Stimulated activated CD4-positive, alpha-beta T cell treated with anti-CD3 and anti-CD28 coated beads, TNF-alpha, amount 100 ng/mL, for 1 hour (primary cell): ENCODE data around the gene MT1X.

Source experiments
- DNase-seq, 3 donors: peaks; one replicate each; pipeline ENCODE4 v3.0.0-alpha.2; 2020; ENCODE audit warnings: low read depth in 3 of 3, low spot score in 1 of 3

Gene MT1X

DNA sequence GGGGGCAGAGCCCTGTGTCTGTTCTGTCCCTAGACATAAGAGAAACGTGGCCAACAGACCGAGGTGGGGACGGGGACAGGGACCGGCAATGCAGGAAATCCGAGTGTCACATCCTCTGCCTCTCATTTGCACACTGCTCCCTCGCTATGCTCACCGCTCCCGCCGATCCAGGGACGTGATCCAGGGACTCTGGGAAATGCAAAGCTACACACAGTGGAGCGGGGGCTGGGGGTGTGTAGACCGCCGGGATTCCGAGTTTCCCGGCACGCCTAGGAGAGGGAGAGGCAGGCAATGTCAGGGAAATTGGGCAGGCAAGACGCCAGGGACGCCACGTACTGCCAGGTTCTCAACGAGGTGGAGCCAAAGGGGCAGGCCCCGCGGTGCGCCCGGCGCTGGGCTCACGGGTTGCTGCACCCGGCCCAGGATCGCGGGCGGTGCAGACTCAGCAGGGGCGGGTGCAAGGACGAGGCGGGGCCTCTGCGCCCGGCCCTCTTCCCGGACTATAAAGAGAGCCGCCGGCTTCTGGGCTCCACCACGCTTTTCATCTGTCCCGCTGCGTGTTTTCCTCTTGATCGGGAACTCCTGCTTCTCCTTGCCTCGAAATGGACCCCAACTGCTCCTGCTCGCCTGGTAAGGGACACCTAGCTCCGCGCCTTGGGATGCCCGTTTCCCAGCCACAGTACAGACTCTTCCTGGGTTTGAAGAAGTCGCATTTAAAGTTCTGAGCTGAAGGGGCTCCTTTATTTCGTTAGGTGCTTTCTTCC lies at the start of gene MT1X:
Gene MT1X (plus strand): TSS at position 532 of the 764 bp plus-strand sequence. CDS start 71 bp downstream, at position 603.
- DNase-seq = peak; percentile 57 to 87 (median 78)

DNA sequence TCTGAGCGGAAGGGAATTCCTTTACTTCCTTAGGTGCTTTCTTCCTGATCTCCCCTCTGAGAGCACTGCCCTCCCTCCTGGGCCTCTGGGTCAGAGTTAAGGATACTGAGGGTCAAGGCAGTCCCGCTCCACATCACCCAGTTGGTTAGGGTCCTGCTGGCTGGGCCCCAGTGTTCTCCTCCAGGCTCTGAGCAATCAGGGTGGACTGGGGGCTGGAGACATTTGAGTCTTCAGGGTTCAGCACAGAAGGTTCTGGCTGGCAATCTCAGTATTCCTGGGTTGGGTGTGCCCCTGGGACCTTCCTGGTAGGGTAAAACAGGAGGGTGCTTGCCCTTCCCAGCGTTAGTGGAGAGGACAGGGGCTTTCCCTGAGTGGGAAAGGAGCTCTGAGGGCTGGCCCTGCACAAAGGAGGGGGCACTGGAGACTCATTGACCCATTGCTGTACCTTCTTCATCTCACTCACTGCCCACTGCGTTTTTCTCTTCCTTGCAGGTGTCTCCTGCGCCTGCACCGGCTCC lies 49.4 kb upstream of the MT1X start:
- DNase-seq = no peak

DNA sequence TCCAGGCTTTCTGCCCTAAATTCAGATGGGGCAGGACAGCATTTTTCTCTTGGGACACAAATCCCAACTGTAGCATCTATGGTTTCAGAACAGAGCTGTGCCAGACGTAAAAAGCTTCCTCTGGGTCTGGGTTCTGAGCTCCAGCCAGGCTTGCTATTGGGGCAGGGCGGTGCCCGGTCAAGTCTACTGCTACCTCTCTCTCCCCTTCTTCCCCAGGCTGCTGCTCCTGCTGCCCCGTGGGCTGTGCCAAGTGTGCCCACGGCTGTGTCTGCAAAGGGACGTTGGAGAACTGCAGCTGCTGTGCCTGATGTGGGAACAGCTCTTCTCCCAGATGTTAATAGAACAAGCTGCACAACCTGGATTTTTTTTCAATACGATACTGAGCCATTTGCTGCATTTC lies 48.7 kb upstream of the MT1X start:
- no peak for DNase-seq

DNA sequence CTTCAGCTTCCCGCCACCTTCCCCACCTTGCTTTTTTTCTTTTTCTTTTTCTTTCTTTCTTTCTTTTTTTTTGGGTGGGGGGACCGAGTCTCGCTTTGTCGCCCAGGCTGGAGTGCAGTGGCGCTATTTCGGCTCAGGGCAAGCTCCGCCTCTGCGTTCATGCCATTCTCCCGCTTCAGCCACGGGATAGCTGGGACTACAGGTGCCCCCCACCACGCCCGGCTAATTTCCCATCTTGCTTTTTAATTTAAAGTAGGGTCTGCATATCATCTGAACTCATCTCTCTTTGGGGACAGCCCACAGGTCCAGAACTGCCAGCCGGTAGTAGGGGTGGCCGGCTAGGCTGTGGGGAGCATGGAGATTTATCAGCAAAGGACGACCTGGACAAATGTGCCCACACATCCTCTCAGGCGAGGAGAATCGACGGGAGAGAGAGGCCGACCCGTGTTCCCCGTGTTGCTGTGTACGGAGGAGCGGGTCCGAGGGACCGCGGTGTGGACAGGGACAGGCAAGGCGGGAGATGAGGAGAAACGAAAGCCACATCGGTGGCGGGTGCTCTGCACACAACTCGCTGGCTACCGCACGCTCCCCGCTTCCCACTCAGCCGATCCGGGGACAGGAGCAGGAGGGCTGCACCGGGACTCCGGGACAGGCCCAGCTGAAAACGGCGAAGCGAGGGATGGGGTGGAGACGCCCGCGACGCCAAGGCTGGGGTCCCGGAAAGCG lies 47.4 kb upstream of the MT1X start:
- no peak for DNase-seq

DNA sequence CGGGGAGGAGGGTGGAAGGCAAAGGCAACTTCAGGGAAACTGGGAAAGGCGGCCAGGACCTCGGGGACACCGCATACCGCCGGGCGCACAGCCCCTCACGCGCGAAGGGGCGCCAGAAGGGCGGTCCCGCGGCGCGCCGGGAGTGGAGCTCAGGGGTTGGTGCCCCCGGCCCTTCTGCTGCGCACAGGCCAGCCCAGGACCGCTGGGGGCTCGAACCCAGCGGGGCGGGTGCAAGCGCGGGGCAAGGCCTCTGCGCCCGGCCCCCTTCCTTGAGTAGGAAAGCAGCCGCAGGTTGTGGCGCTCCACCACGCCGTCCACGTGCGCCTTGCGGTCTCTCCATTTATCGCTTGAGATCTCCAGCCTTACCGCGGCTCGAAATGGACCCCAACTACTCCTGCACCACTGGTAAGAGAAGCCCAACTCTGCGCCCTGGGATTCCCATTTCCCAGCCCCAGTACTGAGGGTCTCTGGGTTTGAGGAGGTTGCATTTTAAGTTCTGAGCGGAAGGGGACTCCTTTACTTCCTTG lies 46.8 kb upstream of the MT1X start:
- DNase-seq = no peak

DNA sequence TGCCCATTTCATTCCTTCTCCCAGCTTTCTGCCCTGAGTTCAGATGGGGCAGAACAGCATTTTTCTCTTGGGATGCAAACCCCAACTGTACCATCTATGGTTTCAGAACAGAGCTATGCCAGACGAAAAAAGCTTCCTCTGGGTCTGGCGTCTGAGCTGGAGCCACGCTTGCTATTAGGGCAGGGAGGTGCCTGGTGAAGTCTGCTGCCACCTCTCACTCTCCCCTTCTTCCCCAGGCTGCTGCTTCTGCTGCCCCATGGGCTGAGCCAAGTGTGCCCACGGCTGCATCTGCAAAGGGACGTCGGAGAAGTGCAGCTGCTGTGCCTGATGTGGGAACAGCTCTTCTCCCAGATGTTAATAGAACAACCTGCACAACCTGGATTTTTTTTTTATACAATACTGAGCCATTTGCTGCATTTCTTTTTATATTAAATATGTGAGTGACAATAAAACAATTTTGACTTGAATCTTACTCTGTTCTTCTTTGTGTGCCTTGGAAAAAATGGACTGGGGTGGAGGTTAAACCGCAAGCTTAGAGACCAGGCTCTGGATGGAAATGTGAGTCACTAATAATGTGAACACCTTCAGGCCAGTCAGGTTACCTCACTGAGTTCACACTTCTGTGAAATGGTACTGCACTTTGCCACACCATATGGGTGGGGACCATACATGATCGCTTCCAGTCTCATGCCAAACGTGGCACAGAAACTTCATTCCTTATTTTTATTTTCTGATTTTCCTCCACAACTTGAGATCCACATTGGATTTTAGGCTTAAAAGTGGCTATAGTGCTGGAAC lies 45.5 kb upstream of the MT1X start:
- no peak for DNase-seq

DNA sequence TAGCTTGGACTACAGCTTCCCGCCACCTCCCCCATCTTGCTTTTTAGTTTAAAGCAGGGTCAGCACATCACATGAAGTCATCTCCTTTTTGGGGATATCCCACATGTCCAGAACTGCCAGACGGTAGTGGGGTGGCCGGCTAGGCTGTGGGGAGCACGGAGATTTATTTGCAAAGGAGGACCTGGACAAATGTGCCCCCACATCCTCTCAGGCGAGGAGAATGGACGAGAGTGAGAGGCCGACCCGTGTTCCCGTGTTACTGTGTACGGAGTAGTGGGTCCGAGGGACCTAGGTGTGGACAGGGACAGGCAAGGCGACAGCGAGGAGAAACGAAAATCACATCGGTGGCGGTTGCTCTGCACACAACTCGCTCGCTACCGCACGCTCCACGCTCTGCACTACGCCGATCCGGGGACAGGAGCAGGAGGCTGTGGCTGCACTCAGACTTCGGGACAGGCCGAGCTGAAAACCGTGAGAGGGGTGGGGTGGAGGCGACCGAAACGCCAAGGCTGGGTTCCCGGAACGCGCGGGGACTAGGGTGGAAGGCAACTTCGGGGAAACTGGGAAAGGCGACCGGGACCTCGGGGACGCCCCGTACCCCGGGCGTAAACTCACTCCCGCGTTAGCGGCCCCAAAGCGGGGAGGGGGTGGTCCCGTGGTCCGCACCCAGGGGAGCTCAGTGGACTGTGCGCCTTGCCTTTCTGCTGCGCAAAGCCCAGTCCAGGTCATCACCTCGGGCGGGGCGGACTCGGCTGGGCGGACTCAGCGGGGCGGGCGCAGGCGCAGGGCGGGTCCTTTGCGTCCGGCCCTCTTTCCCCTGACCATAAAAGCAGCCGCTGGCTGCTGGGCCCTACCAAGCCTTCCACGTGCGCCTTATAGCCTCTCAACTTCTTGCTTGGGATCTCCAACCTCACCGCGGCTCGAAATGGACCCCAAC lies 44.2 kb upstream of the MT1X start, which contains the start of gene MT1A:
Gene MT1A (plus strand): TSS at position 853 of the 937 bp plus-strand sequence. CDS start 73 bp downstream, at position 926.
- no peak for DNase-seq

DNA sequence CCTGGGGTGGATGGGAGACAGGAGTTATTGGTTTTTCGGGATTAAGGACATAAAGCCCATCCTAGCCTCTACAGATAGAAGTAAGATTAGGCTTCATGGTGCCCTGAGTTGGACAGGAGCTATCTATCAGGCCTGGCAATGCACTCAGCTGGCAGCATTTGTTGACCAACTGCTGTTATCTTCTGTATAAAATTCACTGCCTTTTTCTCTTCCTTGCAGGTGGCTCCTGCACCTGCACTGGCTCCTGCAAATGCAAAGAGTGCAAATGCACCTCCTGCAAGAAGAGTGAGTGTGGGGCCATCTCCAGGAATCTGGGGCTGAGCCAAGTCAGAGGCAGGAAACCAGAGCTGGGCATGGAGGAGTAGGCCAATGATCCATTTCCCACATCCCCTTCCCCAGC lies 43.2 kb upstream of the MT1X start:
- DNase-seq = no peak

DNA sequence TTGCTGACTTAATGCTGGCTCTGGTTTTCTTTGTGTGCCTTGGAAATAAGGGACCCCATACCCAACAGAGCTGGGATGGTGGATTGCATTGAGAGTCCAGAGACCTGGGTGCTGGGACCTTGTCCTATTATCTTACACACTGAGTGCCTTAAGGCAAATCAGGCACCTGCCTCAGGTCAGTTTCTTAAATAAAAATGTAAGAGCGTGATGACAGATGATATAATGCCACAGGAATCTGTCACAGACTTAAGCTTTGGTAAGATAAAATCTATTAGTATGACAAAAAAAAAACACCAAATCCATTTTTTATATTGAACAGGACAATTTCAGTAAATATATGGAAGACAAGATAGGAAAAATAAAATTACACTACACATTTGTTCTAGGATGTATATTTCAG lies 42.2 kb upstream of the MT1X start:
- no peak for DNase-seq

DNA sequence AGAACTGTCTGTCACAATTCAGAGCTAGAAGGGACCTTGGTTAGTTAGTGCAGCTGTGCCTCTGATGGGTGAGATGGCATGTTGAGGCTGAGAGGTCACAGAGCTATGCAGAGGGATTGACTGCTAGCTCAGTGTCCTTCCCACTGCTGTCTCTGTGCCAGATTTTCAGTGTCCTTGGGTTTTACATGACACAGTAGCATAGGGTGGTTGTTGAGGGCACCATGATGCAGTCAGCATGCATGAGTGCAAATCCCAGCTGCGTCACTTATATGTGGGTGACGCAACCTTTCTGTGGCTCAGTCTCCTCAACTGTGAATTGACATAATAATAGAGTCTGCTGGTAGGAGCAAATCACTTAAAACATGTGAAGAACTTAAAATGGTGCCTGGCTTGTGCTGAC lies 41.1 kb upstream of the MT1X start:
- no peak for DNase-seq

DNA sequence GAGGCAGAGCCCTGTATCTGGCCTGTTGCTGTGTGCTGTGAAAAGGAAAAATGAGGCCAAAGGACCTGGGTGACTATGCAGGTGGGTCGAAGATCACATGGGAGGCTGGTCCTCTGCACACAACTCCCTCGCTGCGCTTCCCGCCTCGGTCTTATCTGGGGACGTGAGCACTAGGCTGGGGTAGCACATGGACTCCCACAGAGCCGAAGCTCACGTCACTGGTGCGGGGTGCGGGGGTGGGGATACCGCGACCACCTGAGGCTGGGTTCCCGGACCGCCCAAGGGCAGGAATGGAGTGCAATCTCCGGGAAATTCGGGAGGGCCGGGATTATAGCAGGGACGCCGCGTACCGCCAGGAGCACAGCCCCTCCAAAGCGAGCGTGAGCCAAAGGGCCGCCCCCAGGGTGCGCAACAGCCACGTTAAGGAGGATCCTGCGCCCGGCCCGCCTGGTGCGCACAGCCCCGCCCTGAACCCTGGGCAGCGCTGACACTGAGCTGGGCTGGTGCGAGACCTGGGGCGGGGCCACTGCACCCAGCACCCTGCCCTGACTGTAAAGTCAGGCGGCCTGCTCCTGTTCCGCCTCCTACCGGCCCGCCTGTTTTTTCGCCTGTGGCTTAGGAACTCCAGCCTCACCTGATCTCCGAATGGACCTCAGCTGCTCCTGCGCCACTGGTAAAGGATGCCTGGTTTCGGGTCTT lies 39.0 kb upstream of the MT1X start:
- peak; percentile 21 to 59 (median 44) for DNase-seq

DNA sequence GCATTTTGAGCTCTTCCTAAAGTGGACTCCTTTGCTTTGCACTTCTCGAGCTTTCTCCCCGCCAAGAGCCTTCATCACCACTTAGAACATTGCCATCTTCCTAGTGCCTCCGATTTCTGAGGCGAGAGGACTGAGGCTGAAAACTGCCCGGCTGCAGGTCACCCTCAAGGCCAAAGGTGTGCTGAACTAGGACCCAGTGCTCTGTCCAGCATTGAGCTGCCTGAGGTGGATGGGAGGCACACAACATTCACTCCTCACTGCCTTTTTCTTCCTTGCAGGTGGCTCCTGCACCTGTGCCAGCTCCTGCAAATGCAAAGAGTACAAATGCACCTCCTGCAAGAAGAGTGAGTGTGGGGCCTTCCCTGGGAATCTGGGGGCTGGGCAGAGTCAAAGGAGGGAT lies 38.4 kb upstream of the MT1X start:
- DNase-seq = no peak

DNA sequence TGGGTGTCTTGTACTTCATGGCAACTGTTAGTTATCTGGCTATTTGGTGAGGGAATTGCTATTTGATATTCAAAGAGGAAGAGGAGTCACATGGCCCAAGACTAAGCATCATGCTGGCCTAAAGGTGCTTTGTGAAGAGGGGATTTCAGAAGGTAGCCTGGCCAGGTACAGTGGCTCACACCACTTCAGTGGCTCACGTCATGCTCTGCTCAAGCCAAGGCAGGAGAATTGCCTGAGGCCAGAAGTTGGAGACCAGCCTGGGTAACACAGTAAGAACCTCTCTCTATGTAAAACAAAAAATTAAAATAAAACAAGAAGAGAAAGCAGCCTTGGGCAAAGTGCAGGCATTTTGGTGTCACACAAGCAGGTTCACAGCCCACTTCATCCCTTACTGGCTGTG lies 37.0 kb upstream of the MT1X start:
- DNase-seq = no peak

DNA sequence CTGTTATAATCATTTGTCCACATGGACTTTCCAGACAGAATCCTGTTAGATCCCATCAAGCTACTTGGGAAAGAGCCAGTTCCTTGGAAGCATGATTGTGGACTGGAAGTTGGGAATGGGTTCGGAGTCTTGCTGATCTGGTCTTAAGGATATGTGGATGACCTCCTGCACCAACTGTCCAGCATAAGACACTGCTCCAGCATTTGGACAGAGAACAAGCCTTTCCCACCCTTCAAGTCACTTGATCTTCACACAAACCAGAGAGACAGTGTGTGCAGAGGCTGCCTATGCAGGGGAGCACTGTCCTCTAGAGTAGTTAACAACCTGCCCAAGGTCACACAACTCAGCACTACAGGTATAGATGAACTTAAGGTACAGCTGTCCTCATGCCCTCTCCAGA lies 36.4 kb upstream of the MT1X start:
- no peak for DNase-seq

DNA sequence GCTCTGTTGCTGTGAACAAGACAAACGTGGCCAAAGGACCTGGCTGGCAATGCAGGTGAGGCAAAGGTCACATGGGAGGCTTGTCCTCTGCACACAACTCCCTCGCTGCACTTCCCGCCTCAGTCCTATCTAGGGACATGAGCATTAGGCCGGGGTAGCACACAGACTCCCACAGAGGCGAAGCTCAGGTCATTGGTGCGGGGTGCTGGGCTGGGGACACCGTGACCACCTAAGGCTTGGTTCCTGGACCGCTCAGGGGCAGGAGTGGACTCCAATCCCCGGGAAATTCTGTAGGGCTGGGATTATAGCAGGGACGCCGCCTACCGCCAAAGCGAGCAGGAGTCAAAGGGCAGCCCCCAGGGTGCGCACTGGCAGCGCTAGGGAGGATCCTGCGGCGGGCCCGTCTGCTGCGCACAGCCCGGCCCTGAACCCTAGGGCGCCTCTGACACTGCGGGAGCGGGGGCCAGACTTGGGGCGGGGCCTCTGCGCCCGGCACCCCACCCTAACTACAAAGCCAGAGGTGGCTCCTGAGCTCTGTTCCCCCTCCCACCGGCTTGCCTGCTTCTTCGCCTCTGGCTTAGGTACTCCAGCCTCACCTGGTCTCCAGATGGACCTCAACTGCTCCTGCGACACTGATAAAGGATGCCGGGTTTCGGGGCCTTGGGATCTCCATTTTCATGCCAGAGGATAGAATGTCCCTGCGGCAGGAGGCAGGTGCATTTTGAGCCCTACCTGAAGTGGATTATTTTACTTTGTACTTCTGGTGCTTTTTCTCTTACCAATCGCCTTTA lies 34.4 kb upstream of the MT1X start:
- no peak for DNase-seq

DNA sequence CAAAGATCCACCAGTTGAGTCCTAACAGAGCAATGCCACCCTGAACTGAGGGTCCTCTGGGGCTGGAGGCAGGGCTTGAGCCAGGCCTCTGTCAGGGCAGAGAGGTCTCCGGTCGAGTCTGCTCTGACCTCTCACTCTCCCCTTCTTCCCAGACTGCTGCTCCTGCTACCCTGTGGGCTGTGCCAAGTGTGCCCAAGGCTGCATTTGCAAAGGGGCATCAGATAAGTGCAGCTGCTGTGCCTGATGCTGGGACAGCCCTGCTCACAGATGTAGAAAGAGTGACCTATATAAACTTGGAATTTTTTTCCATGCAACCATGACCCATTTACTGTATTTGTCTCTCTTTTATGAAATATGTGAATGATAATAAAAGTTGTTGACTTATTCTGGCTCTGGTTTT lies 33.0 kb upstream of the MT1X start:
- DNase-seq = no peak

DNA sequence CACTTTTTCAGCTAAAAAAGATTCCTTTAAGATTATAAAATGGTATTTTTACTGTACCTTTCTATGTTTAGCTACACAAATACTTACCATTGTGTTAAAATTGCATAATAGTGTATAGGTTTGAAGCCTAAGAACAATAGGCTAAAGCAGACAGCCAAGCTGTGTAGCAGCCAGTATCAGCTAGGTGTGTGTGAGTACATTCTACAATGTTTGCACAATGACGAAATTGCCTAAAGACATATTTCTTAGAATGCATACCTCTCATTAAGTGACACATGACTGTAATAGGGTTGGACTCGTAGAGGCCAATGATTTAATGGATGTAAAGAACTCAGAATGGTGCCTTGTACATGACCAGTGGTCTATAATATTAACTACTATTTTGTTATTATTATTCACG lies 32.5 kb upstream of the MT1X start:
- DNase-seq = no peak

DNA sequence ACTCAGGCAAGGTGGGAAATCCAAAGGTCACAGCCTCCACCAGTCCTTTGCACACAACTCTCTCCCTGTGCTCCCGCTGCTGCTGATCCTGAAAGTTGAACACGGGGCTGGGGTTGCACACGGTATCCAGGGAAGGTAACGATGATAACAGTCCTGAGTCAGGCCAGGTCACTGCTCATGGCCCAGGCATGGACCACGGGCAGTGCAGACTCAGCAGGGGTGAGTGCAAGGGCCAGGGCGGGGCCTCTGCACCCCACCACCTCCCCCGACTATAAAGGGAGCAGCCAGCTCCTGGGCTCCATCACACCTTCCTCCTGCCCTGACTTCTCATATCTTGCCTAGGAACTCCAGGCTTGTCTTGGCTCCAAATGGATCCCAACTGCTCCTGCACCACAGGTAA lies 30.7 kb upstream of the MT1X start, which contains the start of gene MT1B:
Gene MT1B (plus strand): TSS at position 301 of the 400 bp plus-strand sequence. CDS start 68 bp downstream, at position 369.
- no peak for DNase-seq

DNA sequence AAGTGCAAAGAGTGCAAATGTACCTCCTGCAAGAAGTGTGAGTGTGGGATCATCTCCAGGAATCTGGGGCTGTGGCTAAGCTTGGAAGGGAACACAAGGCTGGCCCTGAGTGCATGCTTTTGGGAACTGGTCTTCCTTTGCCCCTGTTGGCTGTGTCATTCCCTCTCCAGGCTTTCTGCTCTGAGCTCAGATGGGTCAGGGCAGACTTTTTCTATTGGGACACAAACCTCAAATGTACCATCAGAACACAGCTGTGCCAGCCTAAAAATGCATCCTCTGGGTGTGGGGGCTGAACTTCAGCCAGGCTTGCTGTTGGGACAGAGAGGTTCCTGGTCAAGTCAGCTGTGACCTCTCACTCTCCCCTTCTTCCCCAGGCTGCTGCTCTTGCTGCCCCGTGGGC lies 29.7 kb upstream of the MT1X start:
- DNase-seq = no peak
